Suprapubic skin (tissue), 4 donors: ENCODE measurements around the gene PGRMC2. TPM values are rescaled to one million over a fixed set of nuclear protein-coding genes. Genes with fewer than 3 reads are reported as not detected.

Source experiments
- DNase-seq, 2 donors: peaks; one replicate each; pipeline ENCODE4 v3.0.0-alpha.2; 2019; ENCODE audit warnings: low spot score in 2 of 2
- H3K27ac ChIP-seq: fragments of 200-600 bp; sonication (generic); one replicate; pipeline ENCODE4 v1.5.1; 2019
- H3K27me3 ChIP-seq: fragments of 200-600 bp; sonication (generic); one replicate; pipeline ENCODE4 v1.5.1; 2019
- H3K36me3 ChIP-seq: fragments of 200-600 bp; sonication (generic); one replicate; pipeline ENCODE4 v1.5.1; 2019
- H3K4me1 ChIP-seq: fragments of 200-600 bp; sonication (generic); one replicate; pipeline ENCODE4 v1.5.1; 2019
- H3K4me3 ChIP-seq: fragments of 200-600 bp; sonication (generic); one replicate; pipeline ENCODE4 v1.5.1; 2019; ENCODE audit warnings: mild to moderate bottlenecking
- H3K9me3 ChIP-seq: fragments of 200-600 bp; sonication (generic); one replicate; pipeline ENCODE4 v1.5.1; 2019
- EP300 ChIP-seq: sonication (generic); formaldehyde crosslinking; IDR thresholded peaks from one replicate; pipeline ENCODE4 v1.6.1; 2017; ENCODE audit warnings: antibody characterized with exemption
- POLR2A ChIP-seq, 2 donors: fragments of 450-650 bp; IDR thresholded peaks; one replicate each; pipeline ENCODE4 v1.6.1; 2017; ENCODE audit warnings: antibody characterized with exemption in 2 of 2, mild to moderate bottlenecking in 2 of 2, moderate library complexity in 2 of 2
- POLR2AphosphoS5 ChIP-seq, 3 donors: sonication (generic); formaldehyde crosslinking; IDR thresholded peaks; one replicate each; pipeline ENCODE4 v1.6.1; 2017; ENCODE audit warnings: antibody characterized with exemption in 3 of 3
- WGBS: methylation state at CpG from one replicate; pipeline ENCODE4 v1.1.5; 2018; 5-methylcytosine and 5-hydroxymethylcytosine counted together
- total RNA-seq, 4 donors: library from RNA; depleted of rRNA; stranded (reverse); fragments of >200 nt; gene quantifications; one replicate each; pipeline ENCODE4 v1.1.0, GENCODE V29; 2016
- TF ChIP-seq, protein P1 (sequence below), 2 donors: fragments of 200-600 bp in 1 of 2; fragments of 450-650 bp in 1 of 2; sonication (generic) in 1 of 2; IDR thresholded peaks; one replicate each; pipeline ENCODE4 v1.5.1; 2016 to 2019; ENCODE audit warnings: antibody characterized with exemption in 2 of 2, mild to moderate bottlenecking in 1 of 2, moderate library complexity in 1 of 2

The PGRMC2 gene
- total RNA-seq, 4 donors from 2014 or later, result 47.6 to 68.3 (median 55.2) TPM

DNA sequence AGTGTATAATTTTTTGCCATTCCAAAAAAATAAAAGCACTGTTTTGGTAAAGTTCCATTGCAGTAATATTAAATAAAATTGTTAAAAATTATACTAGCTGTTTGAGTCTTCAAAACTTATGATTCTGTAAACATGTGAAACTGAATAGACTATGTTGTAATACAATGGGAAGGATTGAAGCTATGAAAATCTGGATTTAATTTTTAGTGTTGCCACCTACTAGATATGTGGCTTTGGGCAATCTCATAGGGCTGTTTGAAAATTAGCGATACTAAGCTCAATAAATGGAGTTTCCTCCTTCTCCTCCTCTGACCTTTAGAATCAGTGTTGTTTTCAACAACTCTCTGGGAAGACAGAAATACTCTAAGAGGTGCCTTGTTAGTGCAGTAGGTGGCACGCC lies 4.5 kb downstream of the PGRMC2 start:
- Histone ChIP-seq H3K4me3 (no peak overlapping the region), H3K9me3 (no peaks in the 10 kb centered on the region), H3K36me3 (no peaks in the 10 kb centered on the region), H3K4me1 (peaks cover 51% of the 10 kb centered on the region), H3K27ac (no peak overlapping the region), H3K27me3 (no peaks in the 10 kb centered on the region)
- TF ChIP-seq POLR2AphosphoS5 (IDR thresholded peaks at IDR 0.05) (no peak), EP300 (no peak), POLR2A (IDR thresholded peaks at IDR 0.05) (no peak)
- TF ChIP-seq, protein P1, sequence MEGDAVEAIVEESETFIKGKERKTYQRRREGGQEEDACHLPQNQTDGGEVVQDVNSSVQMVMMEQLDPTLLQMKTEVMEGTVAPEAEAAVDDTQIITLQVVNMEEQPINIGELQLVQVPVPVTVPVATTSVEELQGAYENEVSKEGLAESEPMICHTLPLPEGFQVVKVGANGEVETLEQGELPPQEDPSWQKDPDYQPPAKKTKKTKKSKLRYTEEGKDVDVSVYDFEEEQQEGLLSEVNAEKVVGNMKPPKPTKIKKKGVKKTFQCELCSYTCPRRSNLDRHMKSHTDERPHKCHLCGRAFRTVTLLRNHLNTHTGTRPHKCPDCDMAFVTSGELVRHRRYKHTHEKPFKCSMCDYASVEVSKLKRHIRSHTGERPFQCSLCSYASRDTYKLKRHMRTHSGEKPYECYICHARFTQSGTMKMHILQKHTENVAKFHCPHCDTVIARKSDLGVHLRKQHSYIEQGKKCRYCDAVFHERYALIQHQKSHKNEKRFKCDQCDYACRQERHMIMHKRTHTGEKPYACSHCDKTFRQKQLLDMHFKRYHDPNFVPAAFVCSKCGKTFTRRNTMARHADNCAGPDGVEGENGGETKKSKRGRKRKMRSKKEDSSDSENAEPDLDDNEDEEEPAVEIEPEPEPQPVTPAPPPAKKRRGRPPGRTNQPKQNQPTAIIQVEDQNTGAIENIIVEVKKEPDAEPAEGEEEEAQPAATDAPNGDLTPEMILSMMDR (IDR thresholded peaks at IDR 0.05), result no peak
- WGBS, result 70% methylated on average over 2 of the region's 2 CpGs
- DNase-seq, result no peak

DNA sequence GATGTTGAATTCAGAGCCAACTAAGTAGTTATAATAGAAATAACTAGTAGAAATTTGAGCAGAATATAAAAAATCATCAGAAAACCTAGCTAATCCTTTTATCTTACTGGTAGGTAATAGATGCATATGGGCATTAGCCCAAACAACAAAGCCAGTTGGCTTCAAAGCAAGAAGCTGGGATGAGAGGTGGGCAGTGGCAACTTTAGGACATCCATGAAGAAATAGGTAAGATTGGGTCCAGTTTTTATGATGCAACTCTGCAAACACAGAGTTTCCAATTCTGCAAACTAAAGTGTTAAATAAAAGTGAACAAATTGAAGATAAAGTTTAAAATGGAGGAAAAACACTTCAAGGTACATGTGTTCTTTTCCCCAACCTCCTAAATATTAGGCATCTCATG lies 5.1 kb downstream of the PGRMC2 start:
- peaks cover 51% of the 10 kb centered on the region for H3K4me1 ChIP-seq
- no peaks in the 10 kb centered on the region for H3K9me3 ChIP-seq
- no peaks in the 10 kb centered on the region for H3K27me3 ChIP-seq

DNA sequence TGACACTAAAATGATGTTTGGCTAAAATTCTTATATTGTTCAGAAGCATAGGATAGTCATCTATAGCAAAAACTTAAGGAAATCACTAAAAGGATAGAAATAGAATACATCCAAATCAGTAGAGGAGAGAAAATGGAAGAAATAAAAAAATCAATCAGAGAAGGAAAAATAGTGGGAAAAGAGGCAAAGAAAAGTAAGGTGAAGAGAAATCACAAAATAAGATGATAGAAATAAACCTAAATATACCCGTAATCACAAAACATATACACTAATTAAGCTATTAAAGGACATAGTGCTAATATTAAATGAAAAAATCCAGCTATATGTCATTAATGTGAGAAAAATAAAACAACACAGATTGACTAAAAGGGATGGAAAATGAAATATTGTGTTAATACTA lies 6.3 kb downstream of the PGRMC2 start:
- H3K27ac ChIP-seq, result no peak overlapping the region
- no peaks in the 10 kb centered on the region for H3K9me3 ChIP-seq
- peaks cover 48% of the 10 kb centered on the region for H3K4me1 ChIP-seq
- H3K36me3 ChIP-seq, result no peaks in the 10 kb centered on the region
- H3K4me3 ChIP-seq, result no peak overlapping the region
- DNase-seq, result no peak
- H3K27me3 ChIP-seq, result no peaks in the 10 kb centered on the region
- WGBS, result 93% methylated on average over 1 of the region's 1 CpG
- no peak for TF ChIP-seq EP300
- TF ChIP-seq POLR2A (IDR thresholded peaks at IDR 0.05), result no peak
- TF ChIP-seq POLR2AphosphoS5 (IDR thresholded peaks at IDR 0.05), result no peak
- TF ChIP-seq, protein P1 (IDR thresholded peaks at IDR 0.05), result no peak

More for the DNA sequence above, 5.1 kb downstream of the PGRMC2 start:
- Histone ChIP-seq H3K36me3 (no peaks in the 10 kb centered on the region), H3K27ac (no peak overlapping the region), H3K4me3 (no peak overlapping the region)
- DNase-seq, result no peak
- TF ChIP-seq EP300 (no peak), POLR2A (IDR thresholded peaks at IDR 0.05) (no peak), POLR2AphosphoS5 (IDR thresholded peaks at IDR 0.05) (no peak)
- TF ChIP-seq, protein P1 (IDR thresholded peaks at IDR 0.05), result no peak

DNA sequence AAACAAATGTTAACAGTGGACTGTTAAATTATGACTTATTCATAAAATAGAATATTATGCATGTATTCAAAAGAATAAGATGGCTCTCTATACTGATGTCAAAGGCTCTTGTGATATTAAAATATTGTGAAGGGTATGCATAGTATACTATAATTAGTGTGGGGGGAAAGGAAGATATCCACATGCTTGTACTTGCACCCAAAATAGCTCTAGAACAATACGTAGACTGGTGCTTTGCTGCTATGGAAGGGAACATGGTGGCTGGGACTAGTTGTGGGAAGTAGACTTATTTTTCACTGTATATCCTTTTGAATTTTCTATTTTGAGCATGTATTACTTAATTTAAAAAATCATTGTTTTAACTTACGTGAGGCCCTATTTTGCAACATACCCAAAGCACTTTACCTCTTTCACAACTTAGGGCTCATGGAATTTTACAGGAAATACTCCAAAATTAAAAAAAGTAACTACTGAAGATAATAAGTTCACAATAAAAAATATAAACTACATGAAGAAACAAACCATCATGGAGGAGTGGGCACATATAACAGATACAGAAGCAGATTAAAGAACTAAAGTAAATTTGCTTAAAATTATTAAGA lies 7.9 kb downstream of the PGRMC2 start:
- no peak for TF ChIP-seq EP300
- TF ChIP-seq POLR2AphosphoS5 (IDR thresholded peaks at IDR 0.05), result no peak
- TF ChIP-seq POLR2A (IDR thresholded peaks at IDR 0.05), result no peak
- DNase-seq, result no peak
- H3K4me3 ChIP-seq, result no peak overlapping the region
- no peaks in the 10 kb centered on the region for H3K27me3 ChIP-seq
- no peak overlapping the region for H3K27ac ChIP-seq
- H3K9me3 ChIP-seq, result no peaks in the 10 kb centered on the region
- 81% methylated on average over 2 of the region's 2 CpGs for WGBS
- H3K36me3 ChIP-seq, result no peaks in the 10 kb centered on the region
- peaks cover 36% of the 10 kb centered on the region for H3K4me1 ChIP-seq

DNA sequence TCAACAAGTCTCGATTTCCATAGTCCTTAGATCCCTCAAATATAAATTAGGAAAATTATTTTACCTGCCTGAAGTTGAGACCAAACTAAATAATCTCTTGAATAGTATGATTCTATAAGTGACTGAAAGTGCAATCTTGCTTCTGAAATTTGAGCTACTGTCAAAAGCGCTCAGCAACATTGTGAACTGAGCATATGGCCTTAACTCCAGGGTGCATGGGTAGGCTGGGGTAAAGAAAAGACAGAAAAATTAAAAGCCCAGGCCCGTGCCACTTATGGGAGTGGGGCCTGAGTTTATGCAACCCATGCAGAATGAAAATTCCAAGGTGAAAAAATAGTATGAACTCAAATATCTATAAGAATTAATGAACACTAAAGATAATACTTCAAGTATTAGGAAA lies 9.8 kb downstream of the PGRMC2 start:
- Histone ChIP-seq H3K36me3 (no peaks in the 10 kb centered on the region), H3K4me1 (peaks cover 22% of the 10 kb centered on the region), H3K27me3 (no peaks in the 10 kb centered on the region), H3K9me3 (no peaks in the 10 kb centered on the region), H3K4me3 (no peak overlapping the region), H3K27ac (no peak overlapping the region)
- TF ChIP-seq EP300 (no peak), POLR2AphosphoS5 (IDR thresholded peaks at IDR 0.05) (no peak), POLR2A (IDR thresholded peaks at IDR 0.05) (no peak)
- TF ChIP-seq, protein P1 (IDR thresholded peaks at IDR 0.05), result no peak
- DNase-seq, result no peak
- WGBS, result 93% methylated on average over 3 of the region's 3 CpGs

DNA sequence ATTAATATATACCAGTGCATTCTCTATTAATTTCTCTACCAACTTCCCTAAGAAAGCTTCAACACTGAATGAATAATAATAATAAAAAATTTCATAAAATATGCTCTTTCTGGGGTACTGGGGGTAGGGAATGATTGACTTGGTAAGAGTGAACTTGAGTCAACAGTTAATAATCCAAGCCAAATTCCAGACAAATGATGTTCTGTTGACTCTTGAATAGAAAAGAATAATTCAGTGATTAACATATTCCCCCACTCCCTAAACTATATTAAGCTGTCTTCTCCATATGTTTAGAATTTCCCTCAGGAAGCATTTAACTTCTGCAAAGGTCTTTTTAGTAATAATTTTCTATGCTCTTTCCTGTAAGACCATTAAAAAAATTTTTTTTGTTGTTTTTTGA lies 12.3 kb downstream of the PGRMC2 start:
- no peaks in the 10 kb centered on the region for H3K27me3 ChIP-seq
- H3K27ac ChIP-seq, result no peak overlapping the region
- TF ChIP-seq POLR2AphosphoS5 (IDR thresholded peaks at IDR 0.05) (no peak), EP300 (no peak), POLR2A (IDR thresholded peaks at IDR 0.05) (no peak)
- TF ChIP-seq, protein P1 (IDR thresholded peaks at IDR 0.05), result no peak
- H3K36me3 ChIP-seq, result peaks cover 17% of the 10 kb centered on the region
- no peak for DNase-seq
- H3K9me3 ChIP-seq, result no peaks in the 10 kb centered on the region
- no peak overlapping the region for H3K4me3 ChIP-seq
- H3K4me1 ChIP-seq, result peaks cover 9% of the 10 kb centered on the region
